K562 (cell line): Measurements from ENCODE around the gene LSM11. TPM values are rescaled to one million over a fixed set of nuclear protein-coding genes. Genes with fewer than 3 reads are reported as not detected.
A peak's percentile ranks its signal among the peaks of the same experiment; 100 is the strongest.

Experiments used
- ARID1B ChIP-seq: fragments of 450-650 bp; IDR thresholded peaks from 2 replicates; pipeline ENCODE4 v1.6.1; 2016; ENCODE audit warnings: antibody characterized with exemption, mild to moderate bottlenecking, inconsistent platforms
- CBX5 ChIP-seq: IDR thresholded peaks from 2 replicates; pipeline ENCODE4 v1.6.1; 2014; ENCODE audit warnings: low read depth, borderline replicate concordance
- CREM ChIP-seq: IDR thresholded peaks from 2 replicates; pipeline ENCODE4 v1.6.1; 2014; ENCODE audit warnings: antibody characterized with exemption, low read depth
- DPF2 ChIP-seq: fragments of 450-650 bp; IDR thresholded peaks from 2 replicates; pipeline ENCODE4 v1.6.1; 2016
- KDM1A ChIP-seq, 2 experiments: fragments of 450-650 bp; IDR thresholded peaks; 2 replicates each; pipeline ENCODE4 v1.6.1; 2016; ENCODE audit warnings: mild to moderate bottlenecking in 2 of 2
- MEF2A ChIP-seq: IDR thresholded peaks from 2 replicates; pipeline ENCODE4 v1.6.1; 2011; ENCODE audit warnings: low read depth, mild to moderate bottlenecking, low read length, moderate library complexity; ENCODE audit not compliant: control insufficient read depth
- NR2C2 ChIP-seq, 2 experiments: fragments of 200-800 bp in 1 of 2; sonication (Bioruptor generic) in 1 of 2; sonication (generic) in 1 of 2; formaldehyde crosslinking in 1 of 2; IDR thresholded peaks; 2 replicates each; pipeline versions ENCODE4 v1.6.1 to v1.8.0; 2016 to 2022; ENCODE audit warnings: mild to moderate bottlenecking in 1 of 2, missing compliant biosample characterization in 1 of 2, missing genetic modification characterization in 1 of 2, missing genetic modification reagents in 1 of 2
- OTX1 ChIP-seq: fragments of 450-650 bp; formaldehyde crosslinking; IDR thresholded peaks from 2 replicates; pipeline ENCODE4 v1.4.0; 2022; ENCODE audit warnings: mild to moderate bottlenecking
- RBFOX2 ChIP-seq: fragments of 200-400 bp; formaldehyde crosslinking; IDR thresholded peaks from 2 replicates; pipeline ENCODE4 v1.6.1; 2017; ENCODE audit warnings: low read depth, mild to moderate bottlenecking, low read length, moderate library complexity
- RCOR1 ChIP-seq, 2 experiments: IDR thresholded peaks; 2 replicates each; pipeline ENCODE4 v1.6.1; 2012; ENCODE audit warnings: low read depth in 2 of 2, low read length in 2 of 2, borderline replicate concordance in 1 of 2, improper control_type of control experiment in 1 of 2
- SOX6 ChIP-seq: fragments of 450-650 bp; IDR thresholded peaks from 2 replicates; pipeline ENCODE4 v1.6.1; 2014; ENCODE audit warnings: mild to moderate bottlenecking
- TEAD4 ChIP-seq, 2 experiments: sonication (generic) in 1 of 2; formaldehyde crosslinking in 1 of 2; IDR thresholded peaks; 2 replicates each; pipeline versions ENCODE4 v1.6.1 to v1.8.0; 2012 to 2022; ENCODE audit warnings: borderline replicate concordance in 1 of 2, inconsistent platforms in 1 of 2, low read length in 1 of 2, mild to moderate bottlenecking in 1 of 2, missing genetic modification reagents in 1 of 2
- UBTF ChIP-seq, 2 experiments: IDR thresholded peaks; 2 replicates each; pipeline ENCODE4 v1.6.1; 2012; ENCODE audit warnings: improper control_type of control experiment in 2 of 2, low read depth in 2 of 2, low read length in 2 of 2, borderline replicate concordance in 1 of 2
- ZBTB11 ChIP-seq, 3 experiments: fragments of 200-800 bp in 1 of 3; fragments of 250-450 bp in 1 of 3; fragments of 450-650 bp in 1 of 3; sonication (Bioruptor Pico) in 1 of 3; sonication (Bioruptor generic) in 1 of 3; formaldehyde crosslinking in 1 of 3; IDR thresholded peaks; 2 replicates each; pipeline versions ENCODE4 v1.6.1 to v1.8.0; 2016 to 2022; ENCODE audit warnings: mild to moderate bottlenecking in 2 of 3, missing genetic modification characterization in 2 of 3, missing compliant biosample characterization in 1 of 3, moderate library complexity in 1 of 3
- ZNF133 ChIP-seq: fragments of 250-450 bp; sonication (Bioruptor Pico); IDR thresholded peaks from 2 replicates; pipeline ENCODE4 v1.4.0; 2020; ENCODE audit warnings: mild to moderate bottlenecking
- polyA plus RNA-seq, 8 experiments: library from polyadenylated mRNA; depleted of rRNA in 4 of 8; stranded (reverse) in 5 of 8; unstranded in 3 of 8; fragments of >200 nt; fragmentation: Nextera tagmentation in 2 of 8; fragmentation: Illumina TruSeq in 1 of 8; extraction: Ambion mirVana in 2 of 8; extraction: Trizol in 1 of 8; gene quantifications; 2 replicates each; pipeline versions ENCODE4 v1.2.1 to v1.2.3, GENCODE V29; 2011 to 2014; ENCODE audit warnings: inconsistent platforms in 1 of 8, missing spikeins in 1 of 8
- total RNA-seq, 7 experiments: library from RNA; depleted of rRNA in 6 of 7; stranded (reverse); fragments of >200 nt in 6 of 7; fragmentation: Illumina TruSeq in 2 of 7; extraction: Trizol in 2 of 7; gene quantifications; 2 replicates each; pipeline versions ENCODE4 v1.2.1 to v1.2.3, GENCODE V29; 2011 to 2021; ENCODE audit warnings: low replicate concordance in 1 of 7
- TF ChIP-seq, protein P1 (sequence below), 2 experiments: IDR thresholded peaks in 1 of 2; conservative IDR thresholded peaks in 1 of 2; 2 replicates each; pipeline ENCODE4 v1.6.1; 2016; ENCODE audit warnings: low read depth in 2 of 2, mild to moderate bottlenecking in 1 of 2, missing compliant biosample characterization in 1 of 2, missing genetic modification characterization in 1 of 2, moderate library complexity in 1 of 2

Gene LSM11
- total and polyA plus RNA-seq, 9 of the 15 experiments (the other 6 are each of a cell fraction or from before 2014, with no cell fraction given), result 1.8 to 9.4 (median 4.7) TPM

- peak; percentile 51; the same call in 1 of the 2 replicates for TF ChIP-seq SOX6
- TF ChIP-seq KDM1A (IDR thresholded peaks at IDR 0.05), result peak in 1 of 2 experiments; percentile 43; a peak in 1 of 4 replicates
- TF ChIP-seq MEF2A, result no peak
- peak; percentile 86 for TF ChIP-seq TEAD4 (IDR thresholded peaks at IDR 0.05; ENCODE audit: low read length)
- TF ChIP-seq TEAD4 (CRISPR knock-in tag; IDR thresholded peaks at IDR 0.05; ENCODE audit: borderline replicate concordance), result no peak
- TF ChIP-seq, protein P1, sequence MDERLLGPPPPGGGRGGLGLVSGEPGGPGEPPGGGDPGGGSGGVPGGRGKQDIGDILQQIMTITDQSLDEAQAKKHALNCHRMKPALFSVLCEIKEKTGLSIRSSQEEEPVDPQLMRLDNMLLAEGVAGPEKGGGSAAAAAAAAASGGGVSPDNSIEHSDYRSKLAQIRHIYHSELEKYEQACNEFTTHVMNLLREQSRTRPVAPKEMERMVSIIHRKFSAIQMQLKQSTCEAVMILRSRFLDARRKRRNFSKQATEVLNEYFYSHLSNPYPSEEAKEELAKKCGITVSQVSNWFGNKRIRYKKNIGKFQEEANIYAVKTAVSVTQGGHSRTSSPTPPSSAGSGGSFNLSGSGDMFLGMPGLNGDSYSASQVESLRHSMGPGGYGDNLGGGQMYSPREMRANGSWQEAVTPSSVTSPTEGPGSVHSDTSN (CRISPR knock-in tag; IDR thresholded peaks at IDR 0.05; ENCODE audit: low read depth), result no peak
- TF ChIP-seq, protein P1 (tag; conservative IDR thresholded peaks at IDR 0.05; ENCODE audit: low read depth), result peak; percentile 26
- peak; percentile 90 for TF ChIP-seq ARID1B
- 0 out of 4 replicates have a peak, but pooled peaks of 1 of the 2 experiments have one; percentile 21 for TF ChIP-seq UBTF (IDR thresholded peaks at IDR 0.05; ENCODE audit: borderline replicate concordance in 1 of 2, low read depth in 2 of 2, low read length in 2 of 2)
- 0 out of 6 replicates have a peak, but pooled peaks of 1 of the 3 experiments have one; percentile 9 for TF ChIP-seq ZBTB11 (CRISPR knock-in tag; IDR thresholded peaks at IDR 0.05)
- peak; percentile 83 for TF ChIP-seq DPF2
- TF ChIP-seq CREM, result peak; percentile 34; the same call in 1 of the 2 replicates
- peak in 1 of 2 experiments; percentile 81; a peak in 2 of 4 replicates for TF ChIP-seq RCOR1 (IDR thresholded peaks at IDR 0.05; ENCODE audit: borderline replicate concordance in 1 of 2, low read depth in 2 of 2, low read length in 2 of 2)
- TF ChIP-seq ZNF133, result no peak
- no peak for TF ChIP-seq NR2C2 (CRISPR knock-in tag; IDR thresholded peaks at IDR 0.05)
- TF ChIP-seq NR2C2 (tag; IDR thresholded peaks at IDR 0.05), result peak; percentile 21; the same call in 1 of the 2 replicates
- no peak for TF ChIP-seq OTX1 (CRISPR knock-in tag)
- TF ChIP-seq RBFOX2, result peak; percentile 42
- TF ChIP-seq CBX5, result no peak
Observed at GRCh38 chr5:157744051-157745011, 819 bp downstream of the LSM11 start (continued).
